Measurements from ENCODE around the gene KCNQ5.

DNA sequence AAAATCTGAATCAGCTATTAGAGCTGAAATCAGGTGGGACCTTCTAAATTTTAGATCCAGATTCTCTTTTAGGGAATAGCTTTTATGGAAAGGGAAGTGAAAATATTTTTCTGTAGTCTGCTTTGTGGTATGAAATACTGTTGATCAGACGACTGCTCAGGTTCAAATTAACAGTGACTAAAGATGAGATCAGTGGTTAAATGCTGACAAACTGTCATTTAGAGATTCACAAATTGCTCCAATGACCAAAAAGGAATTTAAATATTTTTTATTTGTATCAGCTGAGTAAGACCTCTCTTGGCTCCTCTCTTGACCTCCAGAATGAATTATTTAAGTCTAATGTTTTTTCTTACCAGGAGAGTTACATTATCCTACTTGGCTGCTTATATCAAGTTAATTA, 77.3 kb downstream of the KCNQ5 start:
- TF ChIP-seq CTCF (IDR thresholded peaks at IDR 0.05) (no peak), POLR2A (IDR thresholded peaks at IDR 0.05) (no peak), POLR2AphosphoS5 (IDR thresholded peaks at IDR 0.05) (no peak), EP300 (IDR thresholded peaks at IDR 0.05; ENCODE audit: low read depth) (no peak)

Measured in transverse colon (tissue), 4 donors.